GM23248 (cell line): ENCODE results near the gene L3MBTL4.

ENCODE experiments used
- EZH2 ChIP-seq: fragments of 200-600 bp; sonication (generic); IDR thresholded peaks from 2 replicates; pipeline ENCODE4 v1.6.1; 2018; ENCODE audit warnings: antibody characterized with exemption, mild to moderate bottlenecking; ENCODE audit not compliant: insufficient read depth, poor library complexity, severe bottlenecking
- EZH2phosphoT487 ChIP-seq: fragments of 200-600 bp; sonication (generic); IDR thresholded peaks from 2 replicates; pipeline ENCODE4 v1.6.1; 2018; ENCODE audit warnings: antibody characterized with exemption, moderate library complexity, mild to moderate bottlenecking, low read depth; ENCODE audit not compliant: insufficient read depth

DNA sequence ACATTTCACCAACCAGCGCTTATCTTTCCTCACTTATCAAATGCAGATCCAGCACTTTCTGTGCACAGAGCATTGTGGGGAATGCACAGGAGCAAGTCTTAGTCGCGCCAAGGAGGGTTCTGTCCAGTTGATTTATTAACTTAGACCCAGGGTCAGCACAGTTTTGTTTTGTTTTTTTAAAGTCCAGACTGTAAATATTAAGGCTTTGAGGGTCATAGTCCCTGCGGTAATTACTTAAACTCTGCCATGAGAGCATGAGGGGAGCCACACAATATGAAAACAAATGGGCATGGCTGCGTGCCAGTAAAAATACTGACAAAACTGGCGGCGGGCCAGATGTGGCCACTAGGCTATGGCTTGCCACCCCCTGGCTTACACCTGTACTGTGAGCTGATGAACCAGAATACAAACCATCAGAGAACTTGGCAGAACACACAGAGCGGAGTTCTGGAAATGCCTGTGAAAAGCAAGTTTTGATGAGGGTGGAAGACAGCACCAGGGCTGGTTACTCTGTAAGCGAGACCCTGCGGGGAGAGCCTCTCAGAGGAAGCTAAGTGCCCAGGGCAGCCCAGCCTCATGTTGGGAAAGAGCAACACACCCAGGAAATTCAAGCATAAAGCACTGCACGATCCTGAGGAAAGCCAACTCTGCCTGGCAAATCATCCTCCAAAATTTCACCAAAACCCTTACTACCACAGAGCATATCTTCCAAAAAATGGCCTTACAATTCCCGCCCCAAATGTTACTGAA lies 43.6 kb downstream of the L3MBTL4 start:
- no peak for TF ChIP-seq EZH2
- no peak for TF ChIP-seq EZH2phosphoT487
